Cardiac muscle cell (in vitro differentiated cells and primary cell): ENCODE data around the gene TMEM131. TPM values are rescaled to one million over a fixed set of nuclear protein-coding genes. Genes with fewer than 3 reads are reported as not detected.
A peak's percentile ranks its signal among the peaks of the same experiment; 100 is the strongest.

Experiments
- DNase-seq, 2 donors: peaks; one replicate each; pipeline versions ENCODE4 v3.0.0 to v3.0.0-alpha.2; 2010 to 2017; ENCODE audit warnings: low read depth in 1 of 2, low spot score in 1 of 2
- H3K27ac ChIP-seq: fragments of 200-600 bp; sonication (generic); 2 replicates; pipeline ENCODE4 v1.5.1; 2016
- H3K27me3 ChIP-seq: fragments of 200-600 bp; sonication (generic); 2 replicates; pipeline ENCODE4 v1.6.0; 2016; ENCODE audit warnings: control low read depth
- H3K36me3 ChIP-seq: fragments of 200-600 bp; sonication (generic); 2 replicates; pipeline ENCODE4 v1.5.1; 2016; ENCODE audit warnings: control low read depth
- H3K4me1 ChIP-seq: fragments of 200-600 bp; sonication (generic); 2 replicates; pipeline ENCODE4 v1.8.1; 2017; ENCODE audit warnings: low read depth, mild to moderate bottlenecking, mixed run types
- H3K4me3 ChIP-seq: fragments of 200-600 bp; sonication (generic); 2 replicates; pipeline ENCODE4 v1.5.1; 2016; ENCODE audit warnings: mild to moderate bottlenecking
- H3K9me3 ChIP-seq: fragments of 200-600 bp; sonication (generic); 2 replicates; pipeline ENCODE4 v1.5.1; 2017; ENCODE audit warnings: low read depth, mild to moderate bottlenecking, control low read depth
- CTCF ChIP-seq: IDR thresholded peaks from 2 replicates; pipeline ENCODE4 v1.5.1; 2012; ENCODE audit warnings: low read depth, mild to moderate bottlenecking, low read length
- polyA plus RNA-seq: library from polyadenylated mRNA; unstranded; fragments of >200 nt; fragmentation: Nextera tagmentation; extraction: Ambion mirVana; gene quantifications from 2 replicates; pipeline ENCODE4 v1.2.1, GENCODE V29; 2016
- total RNA-seq: library from RNA; depleted of rRNA; stranded (reverse); fragments of >200 nt; gene quantifications from 2 replicates; pipeline ENCODE4 v1.2.3, GENCODE V29; 2016

TMEM131 gene
- total and polyA plus RNA-seq, 2 experiments from 2014 or later, result 16.3 to 19.1 TPM

- Histone ChIP-seq H3K27ac (peak overlapping the region; percentile 58), H3K36me3 (no peaks in the 10 kb centered on the region), H3K4me3 (no peak overlapping the region), H3K27me3 (no peaks in the 10 kb centered on the region), H3K4me1 (no peaks in the 10 kb centered on the region), H3K9me3 (no peaks in the 10 kb centered on the region)
- DNase-seq, result peak; percentile 38 to 64
- no peak for TF ChIP-seq CTCF
Observed at GRCh38 chr2:97722227-97722626, 273.5 kb downstream of the TMEM131 start.

GRCh38 chr2:97720746-97721145 lies 275.0 kb downstream of the TMEM131 start:
- no peak overlapping the region for H3K4me3 ChIP-seq
- no peak overlapping the region for H3K27ac ChIP-seq
- no peaks in the 10 kb centered on the region for H3K27me3 ChIP-seq
- no peaks in the 10 kb centered on the region for H3K4me1 ChIP-seq
- TF ChIP-seq CTCF, result no peak
- H3K9me3 ChIP-seq, result no peaks in the 10 kb centered on the region
- DNase-seq, result no peak
- H3K36me3 ChIP-seq, result no peaks in the 10 kb centered on the region

GRCh38 chr2:97719362-97720155 lies 276.2 kb downstream of the TMEM131 start:
- no peak overlapping the region for H3K4me3 ChIP-seq
- TF ChIP-seq CTCF, result no peak
- H3K27me3 ChIP-seq, result no peaks in the 10 kb centered on the region
- no peak overlapping the region for H3K27ac ChIP-seq
- no peak for DNase-seq
- H3K36me3 ChIP-seq, result no peaks in the 10 kb centered on the region
- H3K9me3 ChIP-seq, result no peaks in the 10 kb centered on the region
- no peaks in the 10 kb centered on the region for H3K4me1 ChIP-seq

- TF ChIP-seq CTCF, result no peak
- no peaks in the 10 kb centered on the region for H3K9me3 ChIP-seq
- no peaks in the 10 kb centered on the region for H3K36me3 ChIP-seq
- DNase-seq, result no peak
- H3K27ac ChIP-seq, result no peak overlapping the region
- no peak overlapping the region for H3K4me3 ChIP-seq
- H3K4me1 ChIP-seq, result no peaks in the 10 kb centered on the region
- no peaks in the 10 kb centered on the region for H3K27me3 ChIP-seq
Observed at GRCh38 chr2:97718942-97719341, 276.8 kb downstream of the TMEM131 start.

GRCh38 chr2:97718051-97718882 lies 277.5 kb downstream of the TMEM131 start:
- no peak for DNase-seq
- Histone ChIP-seq H3K27ac (no peak overlapping the region), H3K9me3 (no peaks in the 10 kb centered on the region), H3K4me3 (no peak overlapping the region), H3K36me3 (no peaks in the 10 kb centered on the region), H3K4me1 (no peaks in the 10 kb centered on the region), H3K27me3 (no peaks in the 10 kb centered on the region)
- no peak for TF ChIP-seq CTCF
